Osteocyte (in vitro differentiated cells): ENCODE measurements around the gene CCDC192. TPM values are rescaled to one million over a fixed set of nuclear protein-coding genes. Genes with fewer than 3 reads are reported as not detected.

ENCODE experiments used
- DNase-seq: peaks from one replicate; pipeline ENCODE4 v3.0.0; 2021; ENCODE audit warnings: mixed read lengths; ENCODE audit not compliant: unreplicated experiment; ENCODE audit errors: extremely low spot score
- H3K27ac Mint-ChIP-seq: one replicate; pipeline ENCODE4 v1.8.0; 2021; ENCODE audit warnings: mild to moderate bottlenecking, mixed read lengths; ENCODE audit not compliant: unreplicated experiment
- H3K27me3 Mint-ChIP-seq: one replicate; pipeline ENCODE4 v1.8.0; 2021; ENCODE audit warnings: mixed read lengths; ENCODE audit not compliant: unreplicated experiment
- H3K36me3 Mint-ChIP-seq: one replicate; pipeline ENCODE4 v1.8.0; 2021; ENCODE audit warnings: mixed read lengths; ENCODE audit not compliant: unreplicated experiment
- H3K4me1 Mint-ChIP-seq: one replicate; pipeline ENCODE4 v1.8.0; 2021; ENCODE audit warnings: mixed read lengths; ENCODE audit not compliant: unreplicated experiment
- H3K4me3 Mint-ChIP-seq: one replicate; pipeline ENCODE4 v1.8.0; 2021; ENCODE audit warnings: mild to moderate bottlenecking, moderate library complexity, mixed read lengths; ENCODE audit not compliant: unreplicated experiment
- H3K9me3 Mint-ChIP-seq: one replicate; pipeline ENCODE4 v1.8.0; 2021; ENCODE audit warnings: mixed read lengths; ENCODE audit not compliant: unreplicated experiment
- total RNA-seq: library from RNA; stranded (reverse); gene quantifications from 2 replicates; pipeline ENCODE4 v1.2.1, GENCODE V29; 2021
- TF ChIP-seq, protein P1 (sequence below): fragments of 200-600 bp; sonication (generic); IDR thresholded peaks from 2 replicates; pipeline ENCODE4 v1.5.0; 2021; ENCODE audit warnings: antibody characterized with exemption, mild to moderate bottlenecking, moderate library complexity

Gene CCDC192
- total RNA-seq, 1 donor from 2014 or later: not detected

DNA sequence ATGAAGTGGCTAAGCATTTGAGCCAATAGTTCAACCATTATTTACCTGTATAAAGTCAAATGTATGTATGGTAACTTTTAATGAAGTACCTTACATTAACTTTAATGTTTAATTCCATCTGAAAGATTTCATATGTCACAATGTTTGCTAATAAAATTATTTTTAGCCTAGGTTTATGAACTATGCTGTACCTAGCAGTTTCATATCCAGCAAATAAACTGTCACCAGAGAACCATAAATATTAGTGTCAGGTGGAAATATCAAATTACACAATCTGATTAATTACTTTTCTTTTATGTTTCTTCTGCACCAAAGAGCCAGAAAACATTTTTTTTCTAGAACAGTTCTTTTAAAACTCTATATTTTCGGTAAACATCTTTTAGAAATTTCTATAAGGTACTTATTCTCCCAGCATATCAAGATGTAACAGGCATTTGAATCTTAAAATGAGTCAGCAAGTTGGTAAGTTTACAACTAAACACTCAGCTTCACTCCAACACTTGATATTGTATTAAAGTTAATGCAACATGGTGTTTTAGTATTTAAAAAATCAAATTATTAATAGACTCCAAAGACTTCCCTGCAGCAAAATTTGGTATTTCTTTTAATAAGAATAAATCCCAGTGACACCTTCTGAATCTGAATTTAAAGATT, 8.5 kb upstream of the CCDC192 start:
- TF ChIP-seq, protein P1, sequence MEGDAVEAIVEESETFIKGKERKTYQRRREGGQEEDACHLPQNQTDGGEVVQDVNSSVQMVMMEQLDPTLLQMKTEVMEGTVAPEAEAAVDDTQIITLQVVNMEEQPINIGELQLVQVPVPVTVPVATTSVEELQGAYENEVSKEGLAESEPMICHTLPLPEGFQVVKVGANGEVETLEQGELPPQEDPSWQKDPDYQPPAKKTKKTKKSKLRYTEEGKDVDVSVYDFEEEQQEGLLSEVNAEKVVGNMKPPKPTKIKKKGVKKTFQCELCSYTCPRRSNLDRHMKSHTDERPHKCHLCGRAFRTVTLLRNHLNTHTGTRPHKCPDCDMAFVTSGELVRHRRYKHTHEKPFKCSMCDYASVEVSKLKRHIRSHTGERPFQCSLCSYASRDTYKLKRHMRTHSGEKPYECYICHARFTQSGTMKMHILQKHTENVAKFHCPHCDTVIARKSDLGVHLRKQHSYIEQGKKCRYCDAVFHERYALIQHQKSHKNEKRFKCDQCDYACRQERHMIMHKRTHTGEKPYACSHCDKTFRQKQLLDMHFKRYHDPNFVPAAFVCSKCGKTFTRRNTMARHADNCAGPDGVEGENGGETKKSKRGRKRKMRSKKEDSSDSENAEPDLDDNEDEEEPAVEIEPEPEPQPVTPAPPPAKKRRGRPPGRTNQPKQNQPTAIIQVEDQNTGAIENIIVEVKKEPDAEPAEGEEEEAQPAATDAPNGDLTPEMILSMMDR: no peak
- Mint-ChIP-seq H3K27ac (no peak overlapping the region), H3K36me3 (no peaks in the 10 kb centered on the region), H3K4me3 (no peak overlapping the region), H3K9me3 (no peaks in the 10 kb centered on the region), H3K4me1 (peaks cover 12% of the 10 kb centered on the region), H3K27me3 (peaks cover 12% of the 10 kb centered on the region)
- DNase-seq: no peak

DNA sequence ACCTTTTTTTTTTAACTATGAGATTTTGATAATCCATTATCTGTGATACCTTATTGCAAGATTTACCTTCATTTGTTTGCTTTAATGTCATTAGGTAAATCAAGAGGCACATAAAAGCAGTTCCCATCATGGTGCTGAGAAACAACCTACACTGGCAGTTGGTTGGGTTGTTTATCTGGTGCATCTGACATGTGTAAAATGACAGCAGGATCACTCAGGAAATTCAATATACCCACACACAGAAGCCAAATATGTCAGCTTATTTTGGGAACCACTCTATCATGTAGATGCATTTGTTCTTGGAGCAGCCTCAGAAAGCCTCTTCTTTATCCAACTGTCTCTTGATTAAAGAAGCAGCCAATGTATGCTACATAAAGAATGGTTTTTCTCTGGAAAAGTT, 7.8 kb upstream of the CCDC192 start:
- TF ChIP-seq, protein P1: no peak
- no peak overlapping the region for H3K4me3 Mint-ChIP-seq
- no peaks in the 10 kb centered on the region for H3K9me3 Mint-ChIP-seq
- H3K27me3 Mint-ChIP-seq: peaks cover 12% of the 10 kb centered on the region
- peaks cover 12% of the 10 kb centered on the region for H3K4me1 Mint-ChIP-seq
- no peak for DNase-seq
- no peaks in the 10 kb centered on the region for H3K36me3 Mint-ChIP-seq
- no peak overlapping the region for H3K27ac Mint-ChIP-seq

DNA sequence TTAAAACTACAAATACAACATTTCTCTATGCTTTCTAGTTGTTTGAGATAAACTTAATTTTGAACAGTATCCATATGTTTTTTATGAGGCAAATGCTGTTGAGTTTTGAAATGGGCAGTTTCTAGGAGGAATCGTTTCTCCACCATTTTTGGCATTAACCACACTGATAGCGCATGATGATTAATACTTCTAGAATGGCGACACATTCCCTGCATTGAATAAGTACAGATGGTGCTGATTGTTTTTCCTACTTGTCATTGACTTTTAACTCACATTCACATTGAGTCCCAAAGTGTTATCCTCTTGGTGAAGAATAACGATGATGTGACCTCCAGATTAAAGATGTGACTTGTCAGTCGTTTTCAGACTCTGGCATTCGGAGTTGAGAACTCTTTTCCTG, 6.5 kb upstream of the CCDC192 start:
- Mint-ChIP-seq H3K4me3 (no peak overlapping the region), H3K9me3 (no peaks in the 10 kb centered on the region), H3K4me1 (peaks cover 12% of the 10 kb centered on the region), H3K27ac (no peak overlapping the region), H3K36me3 (no peaks in the 10 kb centered on the region), H3K27me3 (peaks cover 12% of the 10 kb centered on the region)
- TF ChIP-seq, protein P1: no peak
- no peak for DNase-seq

DNA sequence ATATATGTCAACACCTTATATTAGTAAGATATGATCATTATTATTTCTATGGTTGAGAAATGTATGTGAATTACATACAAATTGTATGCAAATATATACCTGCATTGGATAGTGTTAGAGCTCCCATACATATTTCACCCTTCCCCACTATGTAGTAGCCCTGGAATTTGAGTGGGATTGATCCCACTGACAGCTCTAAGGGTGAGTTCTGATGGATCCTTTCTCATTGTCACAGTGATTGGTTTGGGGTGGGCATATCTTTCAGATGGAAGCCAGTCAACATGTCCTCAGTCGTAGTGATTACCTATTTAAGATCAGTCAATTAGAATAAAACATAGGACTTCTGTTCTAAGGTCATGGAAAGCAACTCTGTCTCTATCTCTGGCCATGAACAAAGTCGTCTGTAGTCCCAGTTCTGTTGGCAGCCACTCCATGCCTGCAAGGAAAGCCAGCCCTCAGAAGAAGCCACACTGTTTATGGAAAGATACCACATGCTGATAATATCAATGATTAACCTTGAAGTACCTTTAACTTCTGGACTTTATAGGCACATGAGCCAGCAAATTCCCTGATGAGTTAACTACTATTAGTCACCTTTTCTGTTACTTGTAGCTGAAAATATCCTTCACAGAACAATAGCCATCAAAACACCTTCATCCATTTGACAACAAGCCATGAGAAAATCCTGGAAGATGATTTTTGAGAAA, 5.1 kb upstream of the CCDC192 start:
- no peak overlapping the region for H3K27ac Mint-ChIP-seq
- no peak overlapping the region for H3K4me3 Mint-ChIP-seq
- no peaks in the 10 kb centered on the region for H3K9me3 Mint-ChIP-seq
- TF ChIP-seq, protein P1: no peak
- no peak for DNase-seq
- H3K36me3 Mint-ChIP-seq: no peaks in the 10 kb centered on the region
- H3K4me1 Mint-ChIP-seq: peaks cover 12% of the 10 kb centered on the region
- H3K27me3 Mint-ChIP-seq: peaks cover 5% of the 10 kb centered on the region

DNA sequence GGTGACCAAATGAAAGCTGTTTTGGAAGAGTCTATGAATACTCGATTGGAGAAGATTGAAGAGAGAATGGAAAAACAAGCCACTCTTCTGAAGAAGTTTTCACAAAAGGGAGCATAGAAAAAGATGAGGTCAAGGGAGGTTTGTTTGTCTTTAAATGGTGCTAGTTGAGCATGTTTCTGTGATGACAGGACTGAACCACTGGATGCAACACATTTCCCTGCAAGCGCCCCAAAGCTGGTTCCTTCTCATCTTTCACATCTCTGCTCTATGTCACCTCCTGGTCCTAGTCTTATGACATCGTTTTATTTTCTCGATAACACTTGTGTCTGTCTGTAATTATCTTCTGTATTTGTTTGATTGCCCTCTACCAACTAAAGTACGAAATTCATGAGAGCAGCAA, 3.8 kb upstream of the CCDC192 start:
- Mint-ChIP-seq H3K4me3 (no peak overlapping the region), H3K27me3 (no peaks in the 10 kb centered on the region), H3K9me3 (no peaks in the 10 kb centered on the region), H3K4me1 (peaks cover 12% of the 10 kb centered on the region), H3K36me3 (no peaks in the 10 kb centered on the region), H3K27ac (no peak overlapping the region)
- DNase-seq: no peak
- TF ChIP-seq, protein P1: no peak
